ENCODE results near the gene UNC5B.

GRCh38 chr10:71237843-71238623 lies 25.7 kb downstream of the UNC5B start:
- TF ChIP-seq GATA2 (IDR thresholded peaks at IDR 0.05; ENCODE audit: low read depth, low read length): no peak
- TF ChIP-seq GATA3 (IDR thresholded peaks at IDR 0.05; ENCODE audit: low read depth, low read length): no peak

All from SH-SY5Y (cell line).